HFFc6 (cell line): ENCODE measurements around the gene THSD4. TPM values are rescaled to one million over a fixed set of nuclear protein-coding genes. Genes with fewer than 3 reads are reported as not detected.

ENCODE experiments used
- DNase-seq: peaks from one replicate; pipeline ENCODE4 v3.0.0-alpha.2; 2018
- H3K27ac Mint-ChIP-seq: 2 replicates; pipeline ENCODE4 v1.8.0; 2020; ENCODE audit warnings: mild to moderate bottlenecking, mixed read lengths
- H3K27me3 Mint-ChIP-seq: 2 replicates; pipeline ENCODE4 v1.8.0; 2021; ENCODE audit warnings: mild to moderate bottlenecking, moderate library complexity, mixed read lengths; ENCODE audit not compliant: insufficient read depth
- H3K36me3 Mint-ChIP-seq: 2 replicates; pipeline ENCODE4 v1.8.0; 2021; ENCODE audit warnings: low read depth, mixed read lengths
- H3K4me1 Mint-ChIP-seq: 2 replicates; pipeline ENCODE4 v1.8.0; 2020; ENCODE audit warnings: low read depth, mixed read lengths
- H3K4me3 Mint-ChIP-seq: 2 replicates; pipeline ENCODE4 v1.8.0; 2020; ENCODE audit warnings: mild to moderate bottlenecking, moderate library complexity, mixed read lengths
- H3K9me3 Mint-ChIP-seq: 2 replicates; pipeline ENCODE4 v1.8.0; 2020; ENCODE audit warnings: mild to moderate bottlenecking, mixed read lengths
- total RNA-seq, 6 experiments: library from RNA; stranded (reverse); fragmentation: NEBNext Ultra II Directional; extraction: Animal tissue kit (Norgen Biotek cat#: 25700); gene quantifications; 2 replicates in 1 of 6; 3 replicates in 5 of 6; pipeline ENCODE4 v1.2.3, GENCODE V29; 2021
- TF ChIP-seq, protein P1 (sequence below): fragments of 200-600 bp; sonication (generic); IDR thresholded peaks from 2 replicates; pipeline ENCODE4 v1.5.0; 2021; ENCODE audit warnings: antibody characterized with exemption, mild to moderate bottlenecking

The THSD4 gene
- total RNA-seq, 6 experiments from 2014 or later = 32.7 to 39.1 (median 36.4) TPM

DNA sequence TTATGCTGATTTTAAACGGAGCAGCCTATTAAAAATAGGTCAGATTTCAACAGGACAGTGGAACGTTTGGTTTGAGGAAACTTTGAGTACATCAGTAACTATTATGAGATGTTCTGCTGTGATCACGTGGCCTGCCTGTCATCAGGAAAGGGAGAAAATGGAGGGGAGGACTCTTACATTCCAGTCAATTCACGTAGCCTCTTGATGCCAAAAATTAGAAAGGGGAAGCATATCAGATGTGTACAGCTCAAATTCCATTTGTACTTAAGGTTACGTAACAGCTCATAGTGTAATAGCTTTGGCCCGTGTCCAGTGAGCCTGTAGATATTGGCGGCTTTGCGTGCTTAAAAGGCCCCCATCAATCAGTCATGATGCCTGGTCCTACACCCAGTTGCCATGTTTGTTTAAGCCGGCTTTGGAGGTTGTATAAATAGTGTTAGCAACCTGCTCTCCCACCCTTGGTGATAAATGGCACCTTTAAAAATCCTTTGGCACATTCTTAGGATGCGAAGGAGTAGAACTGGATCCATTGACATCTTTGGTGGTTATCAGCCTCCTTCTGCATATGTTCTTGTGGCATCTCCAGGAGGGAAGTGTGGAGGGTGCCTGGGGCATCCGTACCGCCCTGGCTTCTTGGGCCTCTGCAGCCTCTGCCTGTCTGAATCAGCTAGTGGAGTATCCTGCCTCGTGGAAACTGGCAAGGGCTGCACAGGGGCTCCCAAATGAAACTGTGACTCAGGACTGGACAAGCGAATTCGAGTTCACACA is 163.9 kb downstream of the THSD4 start:
- peak overlapping the region; percentile 72 for H3K27ac Mint-ChIP-seq

DNA sequence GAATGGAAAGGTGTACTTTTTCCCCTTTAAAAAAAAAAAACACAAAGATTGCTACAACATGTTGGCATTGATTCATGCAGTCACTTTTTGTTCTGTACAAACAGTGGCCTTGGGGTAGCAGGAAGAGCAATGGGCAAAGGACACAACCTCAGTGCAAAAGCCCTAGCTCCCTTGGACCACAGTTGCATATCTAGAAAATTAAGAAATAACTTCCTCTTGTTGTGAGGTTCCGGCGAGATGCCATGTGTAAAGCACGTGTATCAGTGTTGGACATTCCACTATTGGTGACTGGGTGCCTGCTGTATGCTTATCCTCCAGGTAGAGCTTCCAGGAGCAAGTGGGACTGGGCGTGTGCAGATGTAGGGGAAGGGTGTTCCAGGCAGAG is 164.5 kb downstream of the THSD4 start:
- Mint-ChIP-seq H3K27ac (peak overlapping the region; percentile 72), H3K4me3 (no peak overlapping the region), H3K9me3 (no peaks in the 10 kb centered on the region), H3K4me1 (peaks cover 73% of the 10 kb centered on the region), H3K27me3 (no peaks in the 10 kb centered on the region; the same call in 1 of the 2 replicates), H3K36me3 (no peaks in the 10 kb centered on the region)
- no peak for DNase-seq
- TF ChIP-seq, protein P1, sequence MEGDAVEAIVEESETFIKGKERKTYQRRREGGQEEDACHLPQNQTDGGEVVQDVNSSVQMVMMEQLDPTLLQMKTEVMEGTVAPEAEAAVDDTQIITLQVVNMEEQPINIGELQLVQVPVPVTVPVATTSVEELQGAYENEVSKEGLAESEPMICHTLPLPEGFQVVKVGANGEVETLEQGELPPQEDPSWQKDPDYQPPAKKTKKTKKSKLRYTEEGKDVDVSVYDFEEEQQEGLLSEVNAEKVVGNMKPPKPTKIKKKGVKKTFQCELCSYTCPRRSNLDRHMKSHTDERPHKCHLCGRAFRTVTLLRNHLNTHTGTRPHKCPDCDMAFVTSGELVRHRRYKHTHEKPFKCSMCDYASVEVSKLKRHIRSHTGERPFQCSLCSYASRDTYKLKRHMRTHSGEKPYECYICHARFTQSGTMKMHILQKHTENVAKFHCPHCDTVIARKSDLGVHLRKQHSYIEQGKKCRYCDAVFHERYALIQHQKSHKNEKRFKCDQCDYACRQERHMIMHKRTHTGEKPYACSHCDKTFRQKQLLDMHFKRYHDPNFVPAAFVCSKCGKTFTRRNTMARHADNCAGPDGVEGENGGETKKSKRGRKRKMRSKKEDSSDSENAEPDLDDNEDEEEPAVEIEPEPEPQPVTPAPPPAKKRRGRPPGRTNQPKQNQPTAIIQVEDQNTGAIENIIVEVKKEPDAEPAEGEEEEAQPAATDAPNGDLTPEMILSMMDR = no peak

More for the DNA sequence above, 163.9 kb downstream of the THSD4 start:
- Mint-ChIP-seq H3K36me3 (no peaks in the 10 kb centered on the region), H3K4me3 (peak overlapping the region; percentile 46), H3K27me3 (no peaks in the 10 kb centered on the region; the same call in none of the 2 replicates), H3K4me1 (peaks cover 78% of the 10 kb centered on the region), H3K9me3 (no peaks in the 10 kb centered on the region)
- TF ChIP-seq, protein P1 = no peak
- DNase-seq = peak; percentile 69

DNA sequence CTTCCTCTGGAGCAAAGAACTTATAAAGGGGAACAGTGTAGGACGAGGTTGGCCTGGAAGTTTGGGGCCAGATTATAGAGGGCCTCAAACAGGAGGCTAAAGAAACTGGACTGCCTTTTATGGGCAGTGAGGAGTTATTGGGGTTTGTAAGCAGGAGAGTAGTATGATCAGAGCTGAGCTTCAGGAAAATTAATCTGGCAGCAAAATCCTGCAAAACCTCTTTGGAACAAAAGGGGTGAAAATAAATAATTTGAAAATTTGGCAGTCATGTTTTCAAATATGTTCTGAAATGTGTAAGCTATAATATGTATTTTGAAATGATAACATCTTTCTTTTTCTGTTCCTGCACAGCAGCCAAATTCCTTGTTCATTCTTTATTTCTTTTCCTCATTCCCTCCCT is 164.9 kb downstream of the THSD4 start:
- no peaks in the 10 kb centered on the region; the same call in 1 of the 2 replicates for H3K36me3 Mint-ChIP-seq
- H3K9me3 Mint-ChIP-seq = no peaks in the 10 kb centered on the region
- no peaks in the 10 kb centered on the region; the same call in 1 of the 2 replicates for H3K27me3 Mint-ChIP-seq
- TF ChIP-seq, protein P1 = no peak
- no peak for DNase-seq
- peak overlapping the region; percentile 72 for H3K27ac Mint-ChIP-seq
- H3K4me3 Mint-ChIP-seq = no peak overlapping the region
- H3K4me1 Mint-ChIP-seq = peaks cover 68% of the 10 kb centered on the region

DNA sequence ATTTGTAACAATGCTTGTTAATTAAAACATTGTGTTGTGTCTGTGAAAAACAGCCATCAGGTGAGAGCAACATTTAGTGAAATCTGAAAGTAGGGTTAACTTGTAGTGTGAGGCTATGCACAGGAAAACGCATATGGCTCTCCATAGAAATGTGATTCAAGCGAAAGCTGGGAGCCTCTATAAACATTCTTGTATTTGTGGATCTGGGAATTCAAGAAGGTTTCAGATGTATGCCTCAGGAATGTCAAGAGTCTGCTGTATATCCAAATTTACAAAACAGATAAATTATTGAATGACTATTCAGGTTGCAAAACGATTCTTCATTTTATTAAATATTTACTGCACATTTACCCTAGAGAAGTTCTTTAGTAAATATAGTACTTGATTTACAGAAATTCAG is 166.0 kb downstream of the THSD4 start:
- Mint-ChIP-seq H3K27me3 (no peaks in the 10 kb centered on the region; the same call in 1 of the 2 replicates), H3K4me3 (no peak overlapping the region), H3K4me1 (peaks cover 61% of the 10 kb centered on the region), H3K9me3 (no peaks in the 10 kb centered on the region), H3K27ac (no peak overlapping the region), H3K36me3 (peaks cover 3% of the 10 kb centered on the region; the same call in 1 of the 2 replicates)
- TF ChIP-seq, protein P1 = no peak
- DNase-seq = no peak

DNA sequence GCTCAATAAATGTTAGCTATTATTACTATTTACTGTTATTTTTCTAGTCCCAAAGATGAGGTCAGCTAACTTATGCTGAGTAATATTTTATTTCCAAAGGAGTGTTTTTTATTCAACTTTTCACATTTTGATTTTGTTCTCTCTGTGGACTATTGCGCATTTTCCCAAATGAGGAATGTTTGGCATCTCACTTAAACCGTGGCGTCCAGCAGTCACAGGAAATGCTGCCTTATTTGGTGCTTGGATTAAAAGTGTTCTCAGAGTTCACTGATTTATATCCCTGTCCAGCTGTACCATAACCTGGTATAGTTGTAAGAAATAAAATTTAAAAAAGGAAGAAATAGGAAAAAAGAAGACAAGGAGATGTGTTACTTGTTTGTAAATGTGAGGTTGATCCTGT is 166.8 kb downstream of the THSD4 start:
- Mint-ChIP-seq H3K27ac (no peak overlapping the region; the same call in 1 of the 2 replicates), H3K9me3 (no peaks in the 10 kb centered on the region), H3K27me3 (no peaks in the 10 kb centered on the region), H3K4me1 (peaks cover 62% of the 10 kb centered on the region), H3K4me3 (no peak overlapping the region), H3K36me3 (peaks cover 5% of the 10 kb centered on the region; the same call in 1 of the 2 replicates)
- TF ChIP-seq, protein P1 = no peak
- DNase-seq = no peak
